GM12891 (cell line): ENCODE data around the gene SPECC1.

Experiments
- POLR2A ChIP-seq: IDR thresholded peaks from 2 replicates; pipeline ENCODE4 v1.6.1; 2011; ENCODE audit warnings: low read depth, low read length, control low read depth
- POLR2AphosphoS5 ChIP-seq: IDR thresholded peaks from 2 replicates; pipeline ENCODE4 v1.6.1; 2011; ENCODE audit warnings: low read depth, low read length, control low read depth

DNA sequence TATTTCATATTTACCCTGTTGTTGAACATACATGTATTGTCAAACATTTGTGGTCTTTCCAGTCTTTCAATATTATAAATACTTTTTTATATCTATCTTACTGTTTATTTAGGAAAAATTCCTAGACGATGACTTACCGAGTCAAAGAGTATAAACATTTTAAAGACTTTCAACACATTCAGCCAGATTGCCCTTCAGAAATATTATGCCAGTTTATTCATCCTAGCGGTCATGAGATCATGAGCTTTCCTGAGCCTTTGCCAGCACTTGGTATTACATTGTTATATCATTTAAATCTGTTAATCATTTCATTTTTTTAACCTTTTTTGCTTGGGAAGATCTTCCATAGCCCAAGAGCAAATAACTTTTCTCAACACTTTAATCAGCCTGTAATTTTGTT, 197.4 kb downstream of the SPECC1 start:
- no peak for TF ChIP-seq POLR2A
- TF ChIP-seq POLR2AphosphoS5: no peak
